Fibroblast of upper back skin (primary cell): ENCODE results near the gene FKBP9.
"Not testable (repeated sequence)": the region's sequence is repeated elsewhere in the genome, so short reads cannot be mapped to it uniquely, and the experiment has no call there.

Source experiments
- DNase-seq: peaks from one replicate; pipeline ENCODE4 v3.0.0-alpha.2; 2013

Gene FKBP9

GRCh38 chr7:32958046-32959025 lies 1.1 kb downstream of the FKBP9 start:
- peak; percentile 75 for DNase-seq

DNA sequence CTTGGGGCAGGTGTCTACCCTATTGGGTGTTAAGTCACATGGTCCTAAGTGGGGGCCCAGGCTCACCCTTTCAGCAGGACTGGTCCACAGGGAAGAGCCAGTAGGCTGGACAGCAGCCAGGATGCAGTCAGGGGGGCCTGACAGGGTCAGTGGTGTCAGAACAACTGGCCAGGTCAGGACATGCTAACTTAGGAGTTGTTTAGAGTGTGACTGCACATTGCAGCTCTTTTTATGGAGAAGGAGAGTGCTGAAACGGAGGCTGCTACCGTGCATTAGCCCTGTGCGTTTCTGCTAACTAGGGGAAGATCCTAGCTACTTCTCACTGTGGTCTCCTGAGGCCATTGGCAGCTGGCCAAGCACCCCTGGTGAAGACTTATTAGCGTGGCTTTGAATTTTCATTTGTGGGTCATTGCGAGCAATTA lies 6.7 kb downstream of the FKBP9 start:
- peak; percentile 13 for DNase-seq

DNA sequence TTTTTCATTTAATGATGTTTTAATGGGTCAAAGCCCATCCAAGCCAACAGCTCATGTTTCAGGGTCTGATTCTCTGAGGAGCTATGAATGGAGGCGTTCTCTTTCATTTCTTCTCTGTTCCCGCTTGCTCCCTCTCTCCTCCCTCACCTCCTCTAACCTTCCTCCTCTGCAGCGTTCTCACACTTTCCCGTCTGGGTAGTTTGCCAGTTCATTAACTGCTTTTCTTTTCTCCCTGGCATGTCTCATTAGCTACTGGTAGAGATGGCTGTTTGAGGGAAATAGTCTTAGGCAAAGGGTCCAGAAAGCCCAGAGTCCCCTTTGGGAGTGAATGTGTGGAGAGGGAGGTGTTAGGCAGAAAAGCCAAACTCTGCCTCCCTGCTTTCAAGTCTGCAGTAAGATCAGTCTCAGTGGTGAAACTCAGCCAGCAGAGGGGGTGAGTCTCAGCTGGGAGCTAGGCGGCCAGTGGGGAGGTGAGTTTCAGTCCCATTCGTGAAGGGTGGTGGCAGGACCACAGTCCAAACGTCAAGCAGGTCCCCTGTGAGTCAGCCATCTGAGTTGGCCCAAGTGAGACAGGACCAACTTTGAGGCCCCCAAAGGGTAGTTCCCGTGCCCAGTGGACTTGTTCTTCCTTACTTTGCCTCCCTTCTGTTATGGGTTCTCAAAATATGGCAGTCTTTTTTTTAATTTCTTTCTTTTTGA lies 7.4 kb downstream of the FKBP9 start:
- DNase-seq = peak; percentile 16

DNA sequence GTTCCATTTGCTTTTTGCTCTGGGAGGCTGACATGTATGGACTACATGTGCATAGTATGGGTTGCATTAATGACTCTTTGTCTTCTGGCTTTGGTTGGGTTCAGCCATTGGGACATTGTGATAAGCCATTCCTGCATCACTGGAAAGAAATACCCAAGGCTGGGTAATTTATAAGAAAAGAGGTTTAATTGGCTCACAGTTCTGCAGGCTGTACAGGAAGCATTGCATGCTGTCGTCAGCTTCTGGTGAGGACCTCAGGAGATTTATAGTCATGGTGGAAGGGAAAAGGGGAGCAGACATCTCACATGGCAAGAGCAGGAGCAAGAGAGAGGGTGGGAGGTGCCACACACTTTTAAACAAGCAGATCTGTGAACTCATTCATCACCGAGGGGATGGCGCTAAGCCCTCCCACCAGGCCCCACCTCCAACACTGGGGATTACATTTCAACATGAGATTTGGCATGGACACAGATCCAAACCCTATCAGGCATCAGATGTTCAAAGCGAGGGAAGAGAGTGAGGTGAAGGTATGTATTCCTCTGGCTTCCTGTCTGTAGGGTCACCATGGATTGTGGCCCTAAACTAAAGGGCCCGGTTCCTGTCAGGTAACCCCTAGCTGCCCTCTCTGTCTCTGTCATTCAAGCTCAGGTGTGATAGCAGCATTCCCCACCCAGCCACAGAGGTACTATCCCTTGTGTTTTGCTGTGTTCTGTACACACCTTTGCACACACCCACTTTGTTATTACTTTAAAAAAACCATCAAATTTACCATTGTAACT lies 9.4 kb downstream of the FKBP9 start:
- DNase-seq = not testable (repeated sequence)

GRCh38 chr7:32967268-32967582 lies 10.0 kb downstream of the FKBP9 start:
- DNase-seq = not testable (repeated sequence)

GRCh38 chr7:32971967-32972366 lies 14.7 kb downstream of the FKBP9 start:
- DNase-seq = not testable (repeated sequence)

- DNase-seq = not testable (repeated sequence)
Measured at GRCh38 chr7:32977159-32977558, 19.9 kb downstream of the FKBP9 start.

GRCh38 chr7:32979246-32979645 lies 22.0 kb downstream of the FKBP9 start:
- peak; percentile 98 for DNase-seq

GRCh38 chr7:32979902-32980301 lies 22.7 kb downstream of the FKBP9 start:
- peak; percentile 72 for DNase-seq

GRCh38 chr7:32988148-32988547 lies 30.9 kb downstream of the FKBP9 start:
- DNase-seq = not testable (repeated sequence)

DNA sequence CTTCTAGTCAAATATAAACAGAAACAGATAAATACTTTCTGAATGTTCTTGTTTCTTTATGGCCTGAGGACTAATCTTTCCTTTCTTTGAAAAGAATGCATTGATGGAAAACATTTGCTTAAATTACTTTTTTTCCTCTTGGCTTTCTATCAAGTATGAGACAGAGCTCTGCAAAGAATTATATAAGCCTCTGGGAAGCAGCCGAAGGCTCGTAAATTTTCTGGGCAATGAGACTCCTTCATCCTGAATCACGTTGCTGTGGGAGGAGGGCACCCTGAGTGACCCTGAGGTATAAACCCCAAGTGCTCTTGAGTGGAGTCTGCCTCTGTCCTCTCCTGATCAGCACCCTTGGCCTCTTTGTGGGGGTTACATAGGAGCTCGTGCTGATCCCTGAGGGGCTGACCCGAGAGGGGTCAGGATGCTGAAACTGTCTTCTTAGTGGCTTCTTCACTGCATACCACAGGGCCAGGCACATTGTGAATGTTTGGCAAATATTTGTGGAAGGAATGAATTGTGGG lies 33.9 kb downstream of the FKBP9 start:
- DNase-seq = peak; percentile 88

DNA sequence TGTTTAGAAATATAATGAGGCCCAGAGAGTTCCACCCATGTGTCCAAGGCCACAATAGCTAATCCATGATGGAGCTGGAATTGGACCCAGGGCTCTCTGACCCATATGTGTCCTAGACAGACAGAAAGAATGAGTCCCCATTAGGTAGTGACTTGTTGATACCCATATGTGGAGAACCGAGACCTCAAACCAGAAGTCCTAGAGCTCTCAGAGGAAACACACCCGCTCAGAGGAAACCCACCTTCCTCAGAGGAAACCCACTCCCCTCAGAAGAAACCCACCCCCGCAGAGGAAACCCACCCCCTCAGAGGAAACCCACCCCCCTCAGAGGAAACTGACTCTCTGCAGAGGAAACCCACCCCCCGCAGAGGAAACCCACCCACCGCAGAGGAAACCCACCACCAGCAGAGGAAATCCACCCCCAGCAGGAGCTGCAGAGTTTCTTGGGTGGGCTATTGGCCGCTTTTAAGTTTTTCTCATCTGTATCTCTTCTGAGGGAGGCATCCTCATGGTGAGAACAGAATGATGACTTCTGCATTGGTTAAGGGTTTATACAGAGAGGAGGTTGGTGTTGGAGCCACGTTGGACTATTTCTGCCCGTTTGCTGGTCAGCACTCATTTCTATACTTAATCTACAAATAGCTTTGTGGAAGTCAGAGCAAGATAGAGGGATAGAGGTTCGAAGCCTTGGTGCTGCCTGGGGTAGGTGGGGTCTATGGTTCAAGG lies 34.9 kb downstream of the FKBP9 start:
- not testable (repeated sequence) for DNase-seq

GRCh38 chr7:32992750-32993149 lies 35.5 kb downstream of the FKBP9 start:
- not testable (repeated sequence) for DNase-seq

DNA sequence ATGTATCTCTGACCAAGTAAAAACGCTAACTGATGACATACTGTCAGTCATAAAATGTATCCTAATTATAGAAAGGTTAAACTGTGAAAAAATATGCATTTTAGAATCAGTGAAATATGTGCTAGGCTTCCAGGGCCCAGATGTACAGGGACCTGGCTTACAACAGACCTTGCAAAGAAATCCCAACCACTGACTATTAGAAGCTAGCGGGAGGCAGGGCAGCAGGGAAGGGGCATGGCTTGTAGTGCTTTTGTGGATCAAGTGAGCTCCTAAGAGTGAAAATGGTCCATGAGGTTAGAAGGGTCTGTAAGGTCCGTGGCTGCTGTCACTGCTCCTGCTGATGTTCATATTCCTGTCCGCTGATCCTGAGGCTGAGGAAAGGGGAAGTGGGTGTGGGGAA lies 40.7 kb downstream of the FKBP9 start:
- peak; percentile 27 for DNase-seq

GRCh38 chr7:32998361-32999171 lies 41.3 kb downstream of the FKBP9 start:
- peak; percentile 91 for DNase-seq

DNA sequence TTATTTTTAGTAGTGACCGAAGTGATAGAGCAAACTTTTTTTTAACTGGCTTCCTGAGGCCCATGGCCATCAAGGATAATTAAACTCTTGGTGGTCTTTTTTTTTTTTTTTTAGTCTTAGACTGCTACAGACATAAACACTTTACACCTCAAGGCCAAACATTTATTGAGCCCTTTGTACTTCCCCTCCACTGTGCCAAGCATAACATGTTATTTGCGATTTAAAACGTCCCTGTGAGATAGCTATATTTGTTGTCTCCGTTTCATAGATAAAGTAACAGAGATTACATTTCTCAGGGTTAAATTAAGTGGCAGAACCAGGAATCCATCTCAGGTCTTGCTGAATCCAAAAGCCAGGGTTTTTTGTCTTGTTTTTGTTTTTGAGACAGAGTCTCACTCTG lies 42.1 kb downstream of the FKBP9 start:
- DNase-seq = not testable (repeated sequence)

- not testable (repeated sequence) for DNase-seq
Measured at GRCh38 chr7:33003111-33003510, 45.9 kb downstream of the FKBP9 start.

DNA sequence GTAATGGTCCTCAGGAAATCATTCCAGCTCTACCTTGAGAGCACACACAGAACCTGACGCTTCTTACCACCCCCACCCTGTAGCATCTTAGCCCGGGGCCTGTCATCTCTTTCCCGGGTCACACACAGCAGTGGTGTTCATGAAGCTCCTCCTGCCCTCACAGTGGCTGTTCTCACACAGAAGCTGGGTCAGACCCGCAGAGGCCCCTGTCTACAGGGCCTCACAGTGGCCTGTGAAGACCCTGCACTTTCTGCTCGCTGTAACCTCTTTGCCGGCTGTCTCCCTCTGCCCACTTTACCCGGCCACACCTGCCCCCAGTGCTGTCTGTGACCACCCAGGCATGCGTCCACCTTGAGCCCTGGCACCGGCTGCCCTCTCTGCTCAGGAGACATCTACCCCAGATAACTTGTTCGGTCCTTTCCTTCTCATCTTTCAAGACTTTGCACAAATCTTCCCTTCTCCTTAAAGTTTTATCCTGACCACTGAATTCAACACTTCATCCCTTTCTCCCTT lies 46.9 kb downstream of the FKBP9 start:
- DNase-seq = not testable (repeated sequence)

GRCh38 chr7:33005193-33005592 lies 48.0 kb downstream of the FKBP9 start:
- not testable (repeated sequence) for DNase-seq

- DNase-seq = not testable (repeated sequence)
Measured at GRCh38 chr7:33005690-33006089, 48.5 kb downstream of the FKBP9 start.

- no peak for DNase-seq
Measured at GRCh38 chr7:33009734-33010133, 52.5 kb downstream of the FKBP9 start.
